Large intestine (tissue), 3 donors: ENCODE measurements around the gene CTNNA3. TPM values are rescaled to one million over a fixed set of nuclear protein-coding genes. Genes with fewer than 3 reads are reported as not detected.

Source experiments
- DNase-seq, 2 donors: peaks; one replicate each; pipeline versions ENCODE4 v3.0.0 to v3.0.0-alpha.2; 2013
- H3K27ac ChIP-seq: one replicate; pipeline ENCODE4 v1.5.1; 2013; ENCODE audit warnings: low read length
- H3K27me3 ChIP-seq: 2 replicates; pipeline ENCODE4 v1.6.1; 2013; ENCODE audit warnings: low read length; ENCODE audit not compliant: control insufficient read depth, insufficient read depth
- H3K36me3 ChIP-seq: 2 replicates; pipeline ENCODE4 v1.6.1; 2013; ENCODE audit warnings: low read length; ENCODE audit not compliant: control insufficient read depth, insufficient read depth
- H3K4me1 ChIP-seq: one replicate; pipeline ENCODE4 v1.6.1; 2013; ENCODE audit warnings: low read length; ENCODE audit not compliant: control insufficient read depth, insufficient read depth
- H3K4me3 ChIP-seq: one replicate; pipeline ENCODE4 v1.5.1; 2013; ENCODE audit warnings: low read length
- H3K9me3 ChIP-seq: one replicate; pipeline ENCODE4 v1.6.1; 2013; ENCODE audit warnings: mild to moderate bottlenecking, low read depth, low read length, moderate library complexity; ENCODE audit not compliant: control insufficient read depth
- WGBS: methylation state at CpG from one replicate; pipeline ENCODE4 v1.1.5; 2013; ENCODE audit warnings: low lambda C conversion rate; ENCODE audit not compliant: insufficient coverage; 5-methylcytosine and 5-hydroxymethylcytosine counted together
- polyA plus RNA-seq: library from polyadenylated mRNA; unstranded; fragments of 120-200 nt; gene quantifications from one replicate; pipeline ENCODE4 v1.2.1, GENCODE V29; 2013

The CTNNA3 gene
- polyA plus RNA-seq, 1 donor: 2.3 TPM

GRCh38 chr10:67385566-67385965, 310.4 kb downstream of the CTNNA3 start:
- H3K27me3 ChIP-seq: no peaks in the 10 kb centered on the region
- H3K27ac ChIP-seq: no peak overlapping the region
- H3K4me3 ChIP-seq: no peak overlapping the region
- DNase-seq: no peak
- WGBS: no CpG with 5 or more reads among the region's 2 CpGs
- no peaks in the 10 kb centered on the region for H3K4me1 ChIP-seq
- no peaks in the 10 kb centered on the region for H3K36me3 ChIP-seq
- H3K9me3 ChIP-seq: no peaks in the 10 kb centered on the region

DNA sequence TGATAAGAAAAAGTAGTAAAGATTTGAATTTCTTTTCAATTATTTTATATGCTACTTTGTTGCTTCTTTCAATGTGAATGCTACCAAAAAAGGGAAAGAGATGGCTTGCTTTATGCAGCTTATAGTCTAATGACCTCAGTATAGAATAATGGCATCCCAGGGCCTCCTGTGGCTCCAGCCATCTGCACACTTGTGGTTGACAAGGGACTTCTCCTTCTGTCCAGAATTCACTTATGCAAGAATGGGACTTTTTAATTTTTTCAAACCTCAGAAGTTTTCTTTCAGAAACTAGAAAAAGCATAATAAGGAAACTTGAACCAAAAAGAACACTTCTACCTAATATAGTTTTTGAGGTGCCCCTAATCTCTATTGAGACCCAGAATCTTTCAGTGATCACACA, 310.9 kb downstream of the CTNNA3 start:
- Histone ChIP-seq H3K4me3 (no peak overlapping the region), H3K27me3 (no peaks in the 10 kb centered on the region), H3K27ac (no peak overlapping the region), H3K4me1 (no peaks in the 10 kb centered on the region), H3K9me3 (no peaks in the 10 kb centered on the region), H3K36me3 (no peaks in the 10 kb centered on the region)
- no peak for DNase-seq

DNA sequence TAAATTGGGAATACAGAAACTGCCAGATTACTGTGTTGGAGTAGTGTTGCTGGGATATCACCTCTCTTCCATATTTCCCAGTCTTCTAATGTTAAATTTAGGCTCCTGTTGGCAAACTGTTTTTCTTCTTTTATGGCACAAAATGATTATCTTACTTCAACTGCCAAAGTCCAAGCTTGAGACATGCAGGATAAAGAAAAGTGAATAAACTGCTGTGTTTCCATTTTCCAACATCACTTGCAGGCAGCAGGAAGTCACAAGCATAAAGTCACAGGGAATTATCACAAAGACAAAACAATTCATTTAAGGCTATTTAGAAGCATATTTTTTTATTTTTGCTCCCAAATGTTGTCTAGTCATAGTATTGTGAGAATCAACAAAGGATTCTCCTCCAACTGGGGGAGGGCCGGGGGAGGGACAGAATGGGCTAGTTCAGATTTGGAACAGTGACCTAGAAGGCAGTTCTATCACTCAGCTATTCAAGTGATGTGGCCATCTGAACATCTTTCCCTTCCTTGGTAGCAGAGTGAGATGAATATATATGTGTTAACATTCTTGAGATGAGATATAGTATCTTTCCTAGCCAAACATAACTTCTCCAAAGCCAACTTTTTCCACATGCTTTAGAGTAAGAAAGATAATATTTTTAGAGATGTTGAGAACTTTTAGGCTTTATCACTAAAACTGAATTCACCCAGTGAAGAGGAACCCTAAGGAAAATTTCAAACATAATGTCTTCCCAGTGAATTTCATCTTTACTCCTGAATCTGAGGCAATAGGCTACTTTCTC, 364.7 kb downstream of the CTNNA3 start:
- peaks cover 5% of the 10 kb centered on the region for H3K4me1 ChIP-seq
- H3K27me3 ChIP-seq: no peaks in the 10 kb centered on the region
- peak; percentile 37 to 72 for DNase-seq
- H3K36me3 ChIP-seq: no peaks in the 10 kb centered on the region
- peak overlapping the region; percentile 55 for H3K27ac ChIP-seq
- no CpG with 5 or more reads among the region's 1 CpG for WGBS
- H3K4me3 ChIP-seq: no peak overlapping the region
- H3K9me3 ChIP-seq: no peaks in the 10 kb centered on the region

DNA sequence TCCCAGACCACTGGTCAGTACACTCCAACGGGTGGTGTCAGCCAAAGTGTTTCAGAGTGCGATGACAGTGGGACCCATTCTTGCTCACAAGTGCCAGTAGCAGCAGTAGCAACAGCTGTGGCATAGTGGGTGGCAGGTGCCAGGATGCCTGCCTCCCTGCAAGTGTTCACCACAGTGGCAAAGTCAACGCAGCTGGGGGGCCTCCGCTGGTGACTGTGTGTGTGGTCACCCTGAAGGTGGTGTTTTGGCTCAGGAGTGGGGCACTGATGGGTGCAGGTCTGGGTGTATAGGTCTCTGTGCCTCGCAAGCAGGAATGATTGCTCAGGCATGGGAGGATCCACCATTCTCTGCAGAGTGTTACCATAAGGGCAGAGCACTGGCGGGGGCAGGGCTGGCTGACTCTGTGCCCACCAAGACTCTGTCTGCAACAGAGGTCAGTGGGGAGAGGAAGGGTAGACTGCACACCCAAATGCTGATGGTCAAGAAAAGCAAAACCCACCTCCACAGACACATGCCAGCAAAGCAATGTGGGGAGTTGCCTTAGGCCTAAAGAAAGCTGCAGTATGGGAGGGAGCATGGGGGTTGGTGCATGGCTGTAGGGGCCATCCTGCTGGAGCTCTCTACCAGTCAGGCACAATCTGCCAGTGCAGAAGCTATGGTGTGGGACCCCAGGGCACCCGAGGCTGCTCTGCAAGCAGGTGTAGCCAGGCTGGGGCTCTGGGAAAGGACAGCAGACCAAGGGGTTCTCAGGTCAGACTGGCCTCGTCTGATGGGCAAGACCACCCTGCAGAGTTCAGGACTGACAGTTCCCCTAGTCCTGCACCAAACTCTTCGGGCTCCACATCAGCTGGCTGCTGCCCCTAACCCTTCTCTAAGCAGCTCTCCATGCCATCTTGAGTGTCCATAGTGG, 368.1 kb downstream of the CTNNA3 start:
- Histone ChIP-seq H3K4me3 (no peak overlapping the region), H3K9me3 (peaks cover 4% of the 10 kb centered on the region), H3K27ac (no peak overlapping the region), H3K36me3 (no peaks in the 10 kb centered on the region), H3K27me3 (no peaks in the 10 kb centered on the region), H3K4me1 (peaks cover 5% of the 10 kb centered on the region)
- WGBS: no CpG with 5 or more reads among the region's 9 CpGs
- DNase-seq: no peak

DNA sequence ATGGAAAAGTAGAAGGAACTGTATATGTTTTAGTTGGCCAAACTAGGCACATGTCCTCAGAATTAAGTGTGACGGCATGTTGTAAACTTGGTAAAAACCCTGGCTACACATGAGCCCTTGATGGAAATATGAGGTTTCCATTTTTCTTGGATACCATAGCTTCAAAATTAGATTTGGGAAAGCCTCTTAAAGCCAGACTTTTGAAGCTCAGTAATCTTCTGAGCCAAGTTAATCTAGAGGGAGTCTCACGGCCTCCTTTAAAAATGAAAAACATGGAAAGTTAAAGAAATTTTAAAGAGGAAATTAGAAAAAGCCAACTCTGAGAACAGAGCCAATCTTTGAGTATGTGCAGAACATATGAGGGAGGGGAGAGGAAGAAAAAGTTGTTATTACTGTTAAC, 376.0 kb downstream of the CTNNA3 start:
- Histone ChIP-seq H3K36me3 (no peaks in the 10 kb centered on the region), H3K4me3 (no peak overlapping the region), H3K27ac (no peak overlapping the region), H3K4me1 (peaks cover 3% of the 10 kb centered on the region), H3K27me3 (no peaks in the 10 kb centered on the region), H3K9me3 (peaks cover 4% of the 10 kb centered on the region)
- no peak for DNase-seq
- WGBS: 80% methylated on average over 1 of the region's 2 CpGs

DNA sequence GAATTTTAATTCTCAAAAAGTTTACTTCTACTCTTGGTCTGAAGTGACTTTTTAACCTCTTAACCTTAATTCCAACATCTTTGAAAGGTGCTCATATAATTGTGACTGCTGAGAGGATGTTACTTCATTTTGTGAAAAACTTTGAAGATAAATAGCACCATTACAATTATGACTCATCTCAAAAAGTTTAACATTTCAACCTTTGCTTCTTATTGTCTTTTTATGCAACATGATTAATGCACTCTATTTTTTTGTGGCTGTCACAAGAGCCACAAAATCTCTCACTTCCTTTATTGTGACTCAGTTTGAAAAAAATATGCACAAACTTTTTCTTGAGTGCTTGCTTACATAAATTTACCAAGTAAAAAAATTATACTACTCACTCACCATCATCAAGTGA, 387.1 kb downstream of the CTNNA3 start:
- no peaks in the 10 kb centered on the region for H3K36me3 ChIP-seq
- H3K4me3 ChIP-seq: no peak overlapping the region
- H3K9me3 ChIP-seq: peaks cover 4% of the 10 kb centered on the region
- H3K27ac ChIP-seq: no peak overlapping the region
- H3K4me1 ChIP-seq: no peaks in the 10 kb centered on the region
- no peaks in the 10 kb centered on the region for H3K27me3 ChIP-seq
- no peak for DNase-seq

DNA sequence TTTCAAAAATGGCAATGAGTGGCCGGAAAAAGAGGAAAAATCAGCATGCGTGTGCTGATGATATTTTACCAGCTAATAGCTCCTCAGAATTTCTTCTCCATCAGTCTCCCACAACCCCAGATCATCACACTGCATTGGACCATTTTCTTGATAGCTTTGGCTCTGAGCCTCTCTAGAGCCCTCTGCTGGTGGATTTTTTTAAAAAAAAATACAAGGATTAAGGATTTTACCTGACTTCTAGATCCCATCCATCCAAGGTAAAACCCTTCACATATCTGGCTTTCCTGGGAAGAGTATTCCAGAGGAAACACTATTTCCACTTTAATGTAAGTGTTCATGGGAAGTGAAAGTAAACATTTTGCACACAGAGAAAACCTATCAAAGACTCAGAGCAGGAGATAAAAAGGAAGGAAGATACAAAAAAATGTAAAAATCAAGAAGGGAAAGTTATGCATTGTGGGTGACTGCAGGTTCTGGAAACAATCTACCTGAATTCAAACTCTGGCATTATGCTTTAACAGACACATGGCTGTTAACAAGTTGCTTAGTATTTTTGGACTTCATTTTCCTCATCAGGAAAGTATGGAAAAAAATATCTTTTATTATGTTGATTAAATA, 389.3 kb downstream of the CTNNA3 start:
- Histone ChIP-seq H3K27ac (no peak overlapping the region), H3K9me3 (peaks cover 4% of the 10 kb centered on the region), H3K36me3 (no peaks in the 10 kb centered on the region), H3K4me1 (no peaks in the 10 kb centered on the region), H3K27me3 (no peaks in the 10 kb centered on the region), H3K4me3 (no peak overlapping the region)
- peak; percentile 1 to 16 for DNase-seq
- WGBS: no CpG with 5 or more reads among the region's 2 CpGs

- no peak for DNase-seq
- Histone ChIP-seq H3K27me3 (no peaks in the 10 kb centered on the region), H3K4me3 (no peak overlapping the region), H3K4me1 (no peaks in the 10 kb centered on the region), H3K9me3 (no peaks in the 10 kb centered on the region), H3K27ac (no peak overlapping the region), H3K36me3 (no peaks in the 10 kb centered on the region)
- 100% methylated on average over 1 of the region's 3 CpGs for WGBS
Measured at GRCh38 chr10:67302701-67303100, 393.3 kb downstream of the CTNNA3 start.

GRCh38 chr10:67299761-67300160, 396.2 kb downstream of the CTNNA3 start:
- WGBS: no CpG with 5 or more reads among the region's 1 CpG

DNA sequence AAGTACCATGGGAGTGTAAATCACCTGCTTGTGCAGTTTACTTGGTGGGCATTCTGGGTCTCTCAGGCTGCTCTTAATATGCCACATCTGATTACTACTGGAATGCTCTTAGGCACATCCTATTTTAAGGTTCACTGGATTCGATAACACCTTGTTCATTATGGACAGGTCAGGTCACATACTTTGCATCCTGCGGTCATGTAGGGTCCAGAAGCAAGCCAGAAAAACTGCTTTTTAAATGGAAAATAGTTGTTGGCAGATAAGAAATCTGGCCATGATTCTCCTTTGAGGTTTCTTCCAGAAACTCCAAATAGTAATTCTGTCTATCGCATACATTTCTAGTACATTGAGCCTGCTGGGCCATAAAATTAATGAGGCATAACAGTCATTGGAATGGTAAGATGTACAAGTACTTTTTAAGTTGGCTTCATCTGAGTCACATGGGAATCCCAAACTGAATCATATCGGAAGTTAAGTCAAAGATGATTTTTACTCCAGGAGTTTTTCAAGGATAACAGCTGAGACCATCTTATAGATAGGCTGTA, 398.3 kb downstream of the CTNNA3 start:
- no peaks in the 10 kb centered on the region for H3K27me3 ChIP-seq
- H3K36me3 ChIP-seq: no peaks in the 10 kb centered on the region
- H3K4me3 ChIP-seq: no peak overlapping the region
- DNase-seq: no peak
- 80% methylated on average over 1 of the region's 4 CpGs for WGBS
- no peaks in the 10 kb centered on the region for H3K9me3 ChIP-seq
- H3K4me1 ChIP-seq: no peaks in the 10 kb centered on the region
- H3K27ac ChIP-seq: no peak overlapping the region

More at GRCh38 chr10:67299761-67300160, 396.2 kb downstream of the CTNNA3 start:
- DNase-seq: no peak
- no peak overlapping the region for H3K27ac ChIP-seq
- H3K4me1 ChIP-seq: no peaks in the 10 kb centered on the region
- H3K36me3 ChIP-seq: no peaks in the 10 kb centered on the region
- no peak overlapping the region for H3K4me3 ChIP-seq
- H3K9me3 ChIP-seq: no peaks in the 10 kb centered on the region
- H3K27me3 ChIP-seq: no peaks in the 10 kb centered on the region
